NCI-H69 (cell line): Measurements from ENCODE around the gene OR2T6.
"Not testable (repeated sequence)": the region's sequence is repeated elsewhere in the genome, so short reads cannot be mapped to it uniquely, and the experiment has no call there.

Source experiments
- DNase-seq: peaks from one replicate; lab custom pipeline; 2025; lab: John Stamatoyannopoulos, UW

OR2T6 gene, protein sequence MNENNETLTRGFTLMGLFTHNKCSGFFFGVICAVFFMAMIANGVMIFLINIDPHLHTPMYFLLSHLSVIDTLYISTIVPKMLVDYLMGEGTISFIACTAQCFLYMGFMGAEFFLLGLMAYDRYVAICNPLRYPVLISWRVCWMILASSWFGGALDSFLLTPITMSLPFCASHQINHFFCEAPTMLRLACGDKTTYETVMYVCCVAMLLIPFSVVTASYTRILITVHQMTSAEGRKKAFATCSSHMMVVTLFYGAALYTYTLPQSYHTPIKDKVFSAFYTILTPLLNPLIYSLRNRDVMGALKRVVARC

DNA sequence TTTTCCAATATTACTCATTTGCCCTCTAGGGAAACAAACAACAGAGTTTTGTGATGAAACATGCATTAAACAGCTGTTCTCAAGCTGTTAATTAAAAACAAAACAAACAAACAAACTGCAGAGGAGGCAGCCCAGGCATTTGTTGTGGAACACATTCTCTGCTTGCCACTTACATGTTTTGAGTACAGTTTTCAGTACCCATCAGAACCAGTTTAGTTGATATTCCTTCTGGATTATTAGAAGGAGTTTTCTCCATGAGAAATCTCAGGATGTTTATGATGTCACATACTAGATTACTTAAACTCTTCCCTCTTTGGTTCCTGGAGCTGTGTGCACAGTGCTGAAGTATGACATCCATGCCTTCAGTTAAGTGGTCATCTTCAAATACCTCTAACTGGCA is at the start of gene OR2T6:
Gene OR2T6 (plus strand): TSS at position 301 of the 400 bp plus-strand sequence. CDS start 11,863 bp downstream, outside the sequence.
- DNase-seq, result no peak

DNA sequence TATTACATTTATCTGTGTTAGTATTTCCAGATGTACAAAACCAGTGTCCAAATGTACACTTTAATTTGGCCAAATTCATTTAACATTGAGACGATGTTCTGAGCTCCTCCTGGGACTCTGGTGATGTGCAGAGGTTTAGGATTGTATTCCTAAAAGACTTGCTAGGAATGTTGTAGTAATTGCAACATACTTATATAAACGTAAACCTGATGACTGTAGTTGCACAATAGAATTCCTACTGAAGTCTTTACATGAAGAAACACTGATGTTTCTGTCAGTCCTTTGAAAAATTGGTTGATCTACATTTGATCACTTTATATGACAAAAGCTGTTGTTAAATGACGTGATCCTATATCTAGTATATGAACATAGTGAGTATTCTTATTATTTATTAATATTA is 32.1 kb upstream of the OR2T6 start:
- no peak for DNase-seq

DNA sequence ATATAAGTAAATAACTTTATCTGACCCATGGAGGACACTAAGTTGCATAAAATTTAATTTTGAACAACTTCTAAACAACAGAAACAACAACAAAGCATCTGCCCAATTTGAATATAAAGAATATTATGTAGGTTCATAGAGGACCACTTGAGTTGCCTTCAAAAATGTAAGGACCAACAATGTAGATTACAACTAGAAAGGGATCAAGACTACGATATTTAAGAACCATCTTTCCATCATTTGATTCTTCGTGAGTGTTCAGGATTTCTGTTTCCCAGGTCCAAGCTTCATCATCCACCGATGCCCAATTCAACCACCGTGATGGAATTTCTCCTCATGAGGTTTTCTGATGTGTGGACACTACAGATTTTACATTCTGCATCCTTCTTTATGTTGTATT is 27.1 kb upstream of the OR2T6 start, which contains the start of gene OR14C36:
Gene OR14C36 (plus strand): TSS at position 301 of the 400 bp plus-strand sequence. CDS start 0 bp downstream, at position 301.
- no peak for DNase-seq

DNA sequence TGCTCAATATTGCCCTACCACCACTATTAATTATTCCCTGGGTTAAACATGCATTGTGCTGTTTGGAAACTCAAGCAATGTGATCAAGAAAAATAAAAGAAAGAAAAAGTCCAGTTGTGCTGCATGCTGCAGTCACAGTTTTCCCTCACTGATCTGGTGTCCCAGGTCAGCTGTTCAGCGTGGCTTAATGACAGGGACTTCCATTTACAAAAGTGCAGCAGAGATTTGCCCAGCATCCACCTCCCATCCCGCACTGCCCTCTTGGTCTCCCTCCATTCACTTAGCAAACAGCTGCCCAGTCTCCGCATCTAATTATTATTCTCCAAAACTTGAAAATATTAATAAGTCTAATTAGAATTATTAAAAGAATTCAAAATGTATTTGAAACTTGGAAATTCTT is 16.1 kb upstream of the OR2T6 start:
- DNase-seq, result no peak

DNA sequence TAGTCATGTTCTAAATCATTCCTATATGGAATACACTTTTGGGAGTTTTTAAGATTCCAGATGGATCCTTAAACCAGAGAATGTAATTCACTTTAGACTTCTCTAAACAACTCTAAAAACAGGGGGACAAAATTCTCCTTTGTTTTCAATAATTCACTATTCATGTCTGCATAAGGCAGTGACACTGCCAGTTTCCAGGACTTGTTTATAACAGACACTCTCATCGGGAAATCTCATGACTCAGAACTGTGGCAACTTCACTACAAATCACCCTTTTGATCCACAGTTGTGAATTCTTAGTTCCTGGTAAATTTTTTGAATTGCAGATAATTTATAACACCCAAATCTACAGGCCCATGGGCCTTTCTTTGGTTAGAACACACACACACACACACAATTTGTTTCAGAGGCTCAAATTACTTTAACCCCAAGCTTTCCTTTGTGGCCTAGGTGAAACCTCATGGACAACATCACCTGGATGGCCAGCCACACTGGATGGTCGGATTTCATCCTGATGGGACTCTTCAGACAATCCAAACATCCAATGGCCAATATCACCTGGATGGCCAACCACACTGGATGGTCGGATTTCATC is 14.3 kb upstream of the OR2T6 start, which contains the start of gene OR2T4:
Gene OR2T4 (plus strand): TSS at position 545 of the 595 bp plus-strand sequence. CDS start 0 bp downstream, at position 545.
- no peak for DNase-seq

DNA sequence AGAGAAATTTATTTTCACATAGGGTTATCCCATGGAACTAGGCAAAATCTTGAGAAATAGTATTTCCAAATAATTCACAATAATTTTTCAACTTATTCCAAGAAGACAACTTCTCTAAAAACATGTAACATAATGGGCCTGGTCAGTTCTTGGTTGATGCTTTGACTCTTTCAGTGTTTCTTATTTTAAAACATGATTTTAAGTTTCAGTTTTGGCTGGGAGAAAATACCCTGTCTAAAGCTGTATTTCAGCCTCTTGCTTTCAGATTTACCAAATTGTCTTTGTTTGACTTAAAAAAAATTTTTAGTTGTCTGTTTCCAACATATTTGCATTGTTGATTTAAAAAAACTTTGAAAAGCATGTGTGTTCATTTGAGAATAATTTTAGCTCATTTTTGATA is 8.9 kb upstream of the OR2T6 start:
- no peak for DNase-seq

DNA sequence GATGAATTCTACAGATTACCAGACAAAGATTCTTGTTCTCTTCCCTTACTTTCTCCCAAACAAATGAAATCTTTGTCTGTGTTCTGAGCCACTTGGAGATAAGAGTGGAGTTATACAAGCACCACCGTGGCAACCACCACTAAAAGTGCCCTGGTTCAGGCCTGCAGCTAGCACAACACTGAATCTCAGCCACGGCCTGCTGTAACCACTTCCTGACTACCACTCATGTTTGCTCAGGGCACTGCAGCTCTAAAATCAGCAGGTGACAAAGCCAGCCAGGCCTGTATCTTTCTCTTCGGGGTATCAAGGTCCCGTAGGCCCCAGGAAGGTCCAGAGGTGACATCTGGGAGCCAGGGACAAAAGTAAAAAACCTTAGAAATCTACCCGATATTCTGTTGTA is 3.2 kb upstream of the OR2T6 start:
- no peak for DNase-seq

DNA sequence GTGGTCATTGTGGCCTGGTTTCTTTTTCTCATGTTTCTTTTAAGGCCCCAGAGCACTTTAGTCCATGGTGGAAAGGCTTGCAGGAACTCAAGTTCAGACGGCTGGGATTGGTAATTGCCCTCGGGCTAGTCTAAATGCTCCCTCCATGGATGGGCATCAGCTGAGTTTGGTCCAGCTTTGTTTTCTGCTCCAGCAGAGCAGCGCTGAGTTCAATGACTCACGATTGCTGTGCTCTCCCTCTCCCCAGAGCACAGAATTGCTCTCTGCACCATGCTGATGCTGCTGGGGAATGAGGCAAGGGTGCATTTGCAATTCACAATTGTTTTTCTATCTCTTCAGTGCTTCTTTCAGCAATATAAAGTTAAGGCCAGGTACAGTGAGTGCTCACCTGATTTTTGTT is 1.8 kb upstream of the OR2T6 start:
- DNase-seq, result no peak

DNA sequence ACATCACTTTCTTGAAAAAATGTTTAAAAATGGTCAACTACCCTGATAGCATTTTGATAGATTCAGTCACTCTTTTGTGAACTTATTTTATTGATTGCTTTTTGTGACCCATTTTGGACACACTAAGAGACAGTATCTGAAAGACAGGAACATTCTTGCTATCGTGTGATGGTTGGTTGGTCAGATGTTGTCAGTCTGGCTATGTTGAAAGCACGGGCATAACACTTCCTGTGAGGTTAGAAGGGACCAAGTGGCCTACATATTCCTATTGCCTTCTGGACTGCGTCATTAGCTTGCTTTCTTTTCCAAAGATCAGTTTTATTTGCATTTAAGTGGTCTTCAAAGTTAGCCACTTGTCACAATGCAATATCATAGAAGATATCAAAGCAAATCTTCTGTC is 1.4 kb downstream of the OR2T6 start:
- no peak for DNase-seq

DNA sequence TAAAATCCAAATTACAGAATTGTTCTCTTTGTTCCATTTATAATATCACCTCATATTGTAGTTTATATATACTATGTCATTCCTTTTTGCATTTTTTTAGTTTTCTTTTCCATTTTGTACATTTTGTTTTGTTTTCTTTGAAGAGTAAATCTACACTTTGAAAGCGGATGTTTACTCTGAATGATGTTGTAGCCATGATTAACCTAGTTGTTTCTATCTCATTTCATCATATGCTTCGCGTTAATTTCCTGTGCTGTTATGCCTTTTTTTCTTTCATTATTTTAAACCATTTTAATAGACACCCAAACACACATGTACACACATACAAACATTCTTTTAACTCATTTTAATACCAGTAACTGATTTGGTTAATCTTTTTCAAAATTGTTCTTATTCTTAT is 5.3 kb downstream of the OR2T6 start:
- no peak for DNase-seq

DNA sequence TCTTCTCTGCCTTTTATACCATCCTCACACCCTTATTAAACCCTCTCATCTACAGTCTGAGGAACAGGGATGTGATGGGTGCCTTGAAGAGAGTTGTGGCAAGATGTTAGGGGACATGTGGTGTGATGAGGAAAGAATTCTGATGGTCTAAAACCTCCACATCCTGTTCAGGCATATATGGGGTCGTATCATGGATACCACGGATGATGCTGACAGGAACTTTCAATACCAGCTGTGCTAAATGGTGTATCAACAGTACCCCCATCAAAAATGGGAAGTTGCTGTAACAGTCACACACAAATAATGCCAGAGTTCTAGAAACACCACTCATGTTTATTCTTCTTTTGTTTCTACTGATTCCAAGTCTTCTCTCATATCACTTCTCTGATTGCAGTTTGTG is 12.9 kb downstream of the OR2T6 start:
- no peak for DNase-seq

DNA sequence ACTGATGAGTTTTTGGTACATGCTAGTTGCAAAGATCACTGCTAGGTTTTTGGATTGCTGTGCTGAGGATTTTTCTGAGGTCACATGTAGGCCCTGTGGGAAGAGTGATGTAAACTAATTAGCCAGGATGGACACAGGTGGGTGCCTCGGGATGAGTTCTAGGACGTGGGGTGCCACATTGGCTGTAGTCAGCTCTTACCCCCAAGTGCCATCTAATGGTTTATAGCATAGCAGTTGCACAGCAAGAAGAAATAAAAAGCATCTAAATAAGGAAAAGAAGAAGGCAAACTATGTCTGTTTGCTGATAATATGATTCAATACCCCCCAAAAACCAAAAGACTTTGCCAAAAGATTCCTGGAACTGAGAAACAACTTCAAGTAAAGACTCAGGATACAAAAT is 17.5 kb downstream of the OR2T6 start:
- DNase-seq, result no peak

DNA sequence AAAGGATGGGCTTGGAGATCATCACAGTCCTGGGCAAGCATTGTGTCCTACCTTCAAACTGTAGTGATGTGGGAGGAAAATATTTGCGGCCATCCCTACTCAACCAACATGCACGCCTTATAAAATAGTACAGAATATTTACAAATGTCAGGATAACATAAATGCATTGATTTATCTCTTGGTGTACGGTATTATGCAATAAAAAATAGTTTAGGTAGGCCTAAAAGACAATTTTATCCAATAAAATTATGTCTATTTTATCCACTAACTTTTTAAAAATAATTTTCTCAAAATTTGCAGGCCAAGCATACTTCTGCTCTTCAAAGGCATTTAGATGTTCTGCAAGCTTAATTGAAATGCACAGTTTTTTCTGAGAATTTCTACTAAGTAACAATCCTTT is 27.2 kb downstream of the OR2T6 start, which contains the start of gene OR2T1:
Gene OR2T1 (plus strand): TSS at position 301 of the 400 bp plus-strand sequence. CDS start 3,100 bp downstream, outside the sequence.
- DNase-seq, result no peak

DNA sequence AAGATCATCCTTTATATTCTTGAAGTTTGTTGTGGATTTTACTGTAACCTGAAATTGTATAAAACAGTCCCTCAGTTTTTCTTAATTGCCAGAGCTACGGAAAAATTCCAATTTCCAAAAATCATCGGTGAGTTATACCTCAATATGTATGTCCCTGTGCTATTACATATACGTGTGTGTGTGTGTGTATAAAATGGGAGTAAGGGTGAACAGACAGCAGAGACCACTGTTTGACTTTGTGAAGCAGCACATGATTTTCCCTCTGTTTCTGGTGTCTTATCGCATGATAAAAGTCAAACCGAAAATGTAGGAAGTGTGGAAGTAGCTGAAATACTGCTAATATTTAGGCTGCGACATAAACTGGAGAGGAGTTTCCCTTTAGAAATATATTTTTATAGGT is 28.5 kb downstream of the OR2T6 start:
- peak; percentile 9 for DNase-seq

DNA sequence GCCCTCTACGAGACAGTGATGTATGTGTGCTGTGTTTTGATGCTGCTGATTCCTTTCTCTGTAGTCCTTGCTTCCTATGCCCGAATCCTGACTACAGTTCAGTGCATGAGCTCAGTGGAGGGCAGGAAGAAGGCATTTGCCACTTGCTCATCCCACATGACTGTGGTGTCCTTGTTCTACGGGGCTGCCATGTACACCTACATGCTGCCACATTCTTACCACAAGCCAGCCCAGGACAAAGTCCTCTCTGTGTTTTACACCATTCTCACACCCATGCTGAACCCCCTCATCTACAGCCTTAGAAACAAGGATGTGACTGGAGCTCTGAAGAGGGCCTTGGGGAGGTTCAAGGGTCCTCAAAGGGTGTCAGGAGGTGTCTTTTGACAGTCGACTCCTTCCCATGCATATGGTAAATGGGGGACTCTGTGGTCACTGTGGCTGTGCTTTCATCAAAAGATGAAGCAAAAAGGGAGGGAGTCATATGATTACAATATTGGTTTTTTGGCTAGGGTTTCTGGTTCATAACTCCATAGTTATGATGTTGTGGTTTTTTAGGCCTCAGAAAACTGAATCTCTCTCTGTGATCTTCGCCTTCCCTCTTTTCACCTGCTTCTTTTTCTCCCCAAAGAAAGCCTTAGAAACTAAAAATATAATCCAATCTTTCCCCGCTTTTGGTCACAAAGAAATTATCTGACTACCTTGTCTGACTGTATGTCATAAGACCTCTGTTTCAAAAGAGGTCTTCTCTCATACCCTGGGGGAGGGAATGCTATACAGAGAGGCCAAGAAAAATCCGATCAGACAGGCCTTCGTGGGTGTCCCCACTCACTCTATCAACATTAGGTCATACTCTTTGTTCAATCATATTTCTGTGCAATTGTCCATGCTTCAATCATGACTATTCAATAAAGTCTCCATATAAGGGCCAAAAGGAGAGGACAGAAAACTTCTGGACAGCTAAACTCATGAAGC is 31.5 kb downstream of the OR2T6 start:
- no peak for DNase-seq

DNA sequence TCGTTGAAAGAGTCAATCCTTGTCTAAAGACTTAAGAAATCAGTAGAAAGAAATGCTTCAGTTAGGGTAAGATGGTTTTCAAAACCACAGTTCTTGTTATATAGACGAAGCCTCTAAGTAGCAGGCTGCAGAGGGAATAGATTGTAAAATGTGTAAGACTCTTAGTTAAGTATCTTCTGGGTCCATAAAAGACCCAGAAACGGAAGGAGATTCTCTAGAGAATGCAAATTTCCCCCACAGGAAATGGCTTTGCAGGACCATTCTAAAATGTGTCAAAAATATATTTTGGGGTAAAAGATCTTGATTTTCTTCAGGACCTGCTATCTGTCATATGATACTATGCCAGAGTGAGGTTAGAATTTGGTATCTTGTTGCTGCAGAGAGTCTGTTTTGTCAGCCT is 40.7 kb downstream of the OR2T6 start:
- no peak for DNase-seq

DNA sequence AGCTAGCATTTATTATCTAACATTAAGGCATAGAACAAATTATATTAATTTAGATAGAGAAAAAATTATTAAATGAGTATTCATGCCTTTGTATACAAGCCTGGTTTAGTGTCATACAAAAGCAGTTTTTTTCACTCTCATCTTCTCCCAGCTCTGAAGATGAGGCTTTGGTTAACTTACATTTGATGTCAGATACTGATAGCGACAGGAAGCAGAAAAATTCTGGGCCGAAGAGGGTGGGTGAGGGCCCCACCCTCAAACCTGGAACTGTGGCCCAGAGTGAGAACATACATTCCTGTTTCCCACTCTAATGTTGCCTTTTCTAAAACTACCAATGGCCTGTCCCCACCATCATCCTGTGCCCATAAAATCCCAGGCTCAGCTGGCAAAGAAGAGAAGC is 42.3 kb downstream of the OR2T6 start:
- no peak for DNase-seq

DNA sequence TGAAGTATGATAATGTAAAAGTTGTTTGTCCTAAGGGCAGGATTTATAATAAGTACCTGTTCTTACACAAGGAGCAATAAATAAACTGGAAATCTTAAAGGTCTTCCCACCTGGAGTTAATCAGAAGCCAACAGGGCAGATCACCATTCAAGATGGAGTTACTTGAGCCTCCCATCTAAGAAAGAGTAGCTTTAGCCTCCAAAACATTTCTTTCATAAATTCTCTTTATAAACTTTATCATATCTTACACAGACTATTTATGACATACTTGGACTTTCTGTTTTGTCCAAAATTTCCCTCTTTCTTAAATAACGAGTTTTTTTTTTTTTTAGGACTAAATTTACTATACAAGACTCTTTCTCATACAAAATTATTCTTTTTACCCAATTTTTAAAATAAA is 45.8 kb downstream of the OR2T6 start:
- no peak for DNase-seq

DNA sequence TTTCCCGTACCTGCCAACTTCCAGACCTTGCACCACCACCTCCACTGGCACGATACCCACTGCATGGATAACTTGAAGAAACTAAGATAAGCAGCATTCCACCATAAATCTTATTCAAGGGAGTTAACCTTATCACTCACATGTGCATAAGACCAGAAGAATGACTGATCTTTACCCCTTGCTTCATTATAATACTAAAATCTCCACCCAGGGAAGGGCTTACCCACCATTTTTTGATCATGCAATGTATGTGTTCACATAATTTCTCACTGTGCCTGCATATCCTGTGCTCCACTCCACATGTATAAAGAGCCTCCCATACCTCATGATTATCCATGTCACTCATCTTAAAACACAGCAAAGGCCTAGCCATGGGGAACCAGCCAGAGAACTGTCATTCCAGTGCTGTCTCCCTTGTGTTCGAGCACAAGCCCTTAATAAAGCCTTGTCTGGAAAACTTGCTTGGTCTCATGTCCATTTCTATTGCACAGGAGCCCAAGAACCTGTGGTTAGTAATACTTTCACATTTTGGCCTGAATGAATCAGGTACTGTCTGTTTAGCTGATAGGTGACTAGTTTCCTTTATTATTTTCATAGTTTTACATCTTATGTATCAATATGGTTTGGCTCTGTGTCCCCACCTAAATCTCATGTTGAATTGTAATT is 52.1 kb downstream of the OR2T6 start:
- DNase-seq, result not testable (repeated sequence)

DNA sequence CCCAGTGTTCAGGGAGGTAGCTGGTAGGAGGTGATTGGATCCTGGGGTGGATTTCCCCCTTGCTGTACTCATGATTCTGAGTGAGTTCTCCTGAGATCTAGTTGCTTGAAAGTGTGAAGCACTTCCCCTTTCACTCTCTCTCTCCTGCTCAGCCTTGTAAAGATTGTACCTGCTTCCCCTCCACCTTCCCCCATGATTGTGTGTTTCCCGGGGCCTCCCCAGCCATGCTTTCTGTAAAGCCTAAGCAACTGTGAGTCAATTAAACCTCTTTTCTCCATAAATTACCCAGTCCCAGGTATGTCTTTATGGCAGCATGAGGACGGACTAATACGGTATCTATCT is 52.6 kb downstream of the OR2T6 start:
- DNase-seq, result not testable (repeated sequence)

DNA sequence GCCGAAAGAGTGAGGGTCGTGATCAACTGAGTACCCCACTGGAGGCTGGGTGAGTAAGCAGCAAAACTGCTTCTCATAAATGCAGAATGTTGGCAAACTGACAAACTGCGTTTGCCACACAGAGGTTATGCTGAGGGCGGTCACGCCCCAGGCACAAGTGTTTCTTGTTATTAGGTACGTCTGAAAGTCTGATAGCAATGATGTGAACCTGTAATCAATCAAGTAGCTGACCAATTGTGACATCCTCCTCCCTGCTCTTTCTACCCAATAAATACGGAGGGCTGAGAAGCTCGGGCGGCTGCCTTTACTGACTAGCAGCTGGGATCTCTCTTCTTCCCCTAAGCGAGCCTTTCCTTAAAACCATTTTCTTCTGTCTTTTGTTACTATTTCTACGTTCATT is 56.1 kb downstream of the OR2T6 start:
- DNase-seq, result not testable (repeated sequence)

DNA sequence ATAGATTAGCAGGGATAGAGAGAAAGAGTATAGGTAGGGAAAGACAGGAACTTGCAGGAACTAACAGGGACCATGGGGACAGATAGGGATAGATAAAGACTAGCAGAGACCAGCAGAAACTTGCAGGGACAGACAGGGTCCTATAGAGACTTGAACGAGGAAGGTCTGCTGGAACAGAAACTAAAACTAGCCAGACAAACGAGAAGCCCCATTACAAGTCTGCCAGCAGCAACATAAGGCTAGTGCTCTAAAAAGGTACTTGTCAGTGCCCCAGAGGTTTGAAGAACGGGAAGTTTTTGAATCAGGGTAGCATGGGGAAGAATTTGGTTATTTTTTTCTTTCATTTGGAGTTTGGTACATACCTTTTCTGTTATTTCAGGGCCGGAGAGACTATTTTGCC is 56.7 kb downstream of the OR2T6 start:
- not testable (repeated sequence) for DNase-seq
